ENCODE data around the gene ADGRD1. TPM values are rescaled to one million over a fixed set of nuclear protein-coding genes. Genes with fewer than 3 reads are reported as not detected.

ADGRD1 gene
- polyA plus RNA-seq, 1 experiment, result 68.5 TPM

GRCh38 chr12:131167334-131167733, 213.6 kb downstream of the ADGRD1 start:
- POLR2A ChIA-PET, result no interaction called here

GRCh38 chr12:131171029-131171428, 217.3 kb downstream of the ADGRD1 start:
- TF ChIP-seq CTCF (IDR thresholded peaks at IDR 0.05; ENCODE audit: insufficient read depth, low read depth, low read length), result no peak
- Histone ChIP-seq H3K4me3 (ENCODE audit: low read depth, low read length) (no peak overlapping the region), H3K36me3 (ENCODE audit: control insufficient read depth, insufficient read depth, low read length) (no peaks in the 10 kb centered on the region), H3K27me3 (ENCODE audit: control insufficient read depth, insufficient read depth, low read length) (no peaks in the 10 kb centered on the region)
- POLR2A ChIA-PET, result no interaction called here
- CTCF ChIA-PET, result no interaction called here
- DNase-seq (ENCODE audit: low read depth), result no peak

More at GRCh38 chr12:131167334-131167733, 213.6 kb downstream of the ADGRD1 start:
- Histone ChIP-seq H3K4me3 (ENCODE audit: low read depth, low read length) (no peak overlapping the region), H3K36me3 (ENCODE audit: control insufficient read depth, insufficient read depth, low read length) (no peaks in the 10 kb centered on the region), H3K27me3 (ENCODE audit: control insufficient read depth, insufficient read depth, low read length) (no peaks in the 10 kb centered on the region)
- CTCF ChIA-PET, result no interaction called here
- no peak for TF ChIP-seq CTCF (IDR thresholded peaks at IDR 0.05; ENCODE audit: insufficient read depth, low read depth, low read length)
- DNase-seq (ENCODE audit: low read depth), result no peak

GRCh38 chr12:131174901-131175300, 221.2 kb downstream of the ADGRD1 start:
- DNase-seq (ENCODE audit: low read depth), result no peak
- TF ChIP-seq CTCF (IDR thresholded peaks at IDR 0.05; ENCODE audit: insufficient read depth, low read depth, low read length), result no peak
- Histone ChIP-seq H3K27me3 (ENCODE audit: control insufficient read depth, insufficient read depth, low read length) (no peaks in the 10 kb centered on the region), H3K4me3 (ENCODE audit: low read depth, low read length) (no peak overlapping the region), H3K36me3 (ENCODE audit: control insufficient read depth, insufficient read depth, low read length) (no peaks in the 10 kb centered on the region)
- ChIA-PET CTCF (no interaction called here), POLR2A (no interaction called here)

GRCh38 chr12:131176266-131176665, 222.6 kb downstream of the ADGRD1 start:
- ChIA-PET CTCF (interaction anchor here (0.6 kb wide), 1 partner anchor 754 kb away, joined by 8 read pairs; no protein-coding TSS in a partner anchor), POLR2A (no interaction called here)
- Histone ChIP-seq H3K27me3 (ENCODE audit: control insufficient read depth, insufficient read depth, low read length) (no peaks in the 10 kb centered on the region), H3K4me3 (ENCODE audit: low read depth, low read length) (no peak overlapping the region), H3K36me3 (ENCODE audit: control insufficient read depth, insufficient read depth, low read length) (no peaks in the 10 kb centered on the region)
- TF ChIP-seq CTCF (IDR thresholded peaks at IDR 0.05; ENCODE audit: insufficient read depth, low read depth, low read length), result no peak
- DNase-seq (ENCODE audit: low read depth), result no peak

GRCh38 chr12:131176926-131177325, 223.2 kb downstream of the ADGRD1 start:
- POLR2A ChIA-PET, result no interaction called here
- TF ChIP-seq CTCF (IDR thresholded peaks at IDR 0.05; ENCODE audit: insufficient read depth, low read depth, low read length), result no peak
- DNase-seq (ENCODE audit: low read depth), result no peak
- CTCF ChIA-PET, result interaction anchor here (0.6 kb wide), 1 partner anchor 753 kb away, joined by 8 read pairs; no protein-coding TSS in a partner anchor
- H3K4me3 ChIP-seq (ENCODE audit: low read depth, low read length), result no peak overlapping the region
- H3K27me3 ChIP-seq (ENCODE audit: control insufficient read depth, insufficient read depth, low read length), result no peaks in the 10 kb centered on the region
- H3K36me3 ChIP-seq (ENCODE audit: control insufficient read depth, insufficient read depth, low read length), result no peaks in the 10 kb centered on the region
